Measurements from ENCODE around the gene PTCD1. TPM values are rescaled to one million over a fixed set of nuclear protein-coding genes. Genes with fewer than 3 reads are reported as not detected.
A peak's percentile ranks its signal among the peaks of the same experiment; 100 is the strongest.

Gene PTCD1
- total and polyA plus RNA-seq, 10 donors, result 2.1 to 17.5 (median 5.3) TPM

DNA sequence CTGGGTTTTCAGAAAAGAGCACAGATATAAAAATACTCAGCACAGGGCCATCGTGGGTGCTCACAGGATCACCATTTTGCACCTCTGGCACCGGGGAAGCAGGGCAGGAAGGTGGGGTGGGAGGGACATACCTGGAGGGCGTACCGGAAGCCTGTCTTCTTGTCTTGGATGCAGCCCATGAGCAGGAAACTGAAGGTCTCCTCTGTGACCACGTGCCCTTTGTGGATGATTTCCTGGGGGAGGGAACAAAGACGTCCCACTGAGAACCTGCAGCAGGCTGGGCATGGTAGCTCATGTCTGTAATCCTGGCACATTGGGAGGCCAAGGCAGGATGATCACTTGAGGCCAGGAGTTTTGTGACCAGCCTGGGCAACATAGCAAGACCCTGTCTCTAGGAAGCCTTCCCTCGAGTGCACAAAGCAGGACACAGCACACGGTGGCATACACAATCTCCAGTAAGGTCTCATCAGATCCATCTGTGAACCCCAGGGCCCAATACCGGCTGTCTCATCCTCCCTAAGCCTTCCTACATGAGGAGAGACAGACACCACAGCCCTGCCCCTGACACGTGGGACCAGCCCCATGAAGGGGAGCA is 9.5 kb downstream of the PTCD1 start:
- Histone ChIP-seq H3K4me3 (no peak overlapping the region), H3K9me3 (no peaks in the 10 kb centered on the region), H3K4me1 (no peaks in the 10 kb centered on the region), H3K36me3 (peaks cover 3 to 94% (median 68%) of the 10 kb centered on the region in 6 donors), H3K27me3 (replicated peaks in 1 of 7) (no peaks in the 10 kb centered on the region), H3K27ac (no peak overlapping the region)
- WGBS, 5 donors, result 73 to 88% (median 84%) methylated on average over 7 to 10 of the region's 10 CpGs
- TF ChIP-seq POLR2AphosphoS5 (IDR thresholded peaks at IDR 0.05) (no peak), CTCF (IDR thresholded peaks at IDR 0.05 in 8 of 11, conservative IDR thresholded peaks at IDR 0.05 in 3 of 11) (no peak), POLR2A (IDR thresholded peaks at IDR 0.05) (no peak)
- no peak for DNase-seq
- intact Hi-C loops (cut with DNase I; ENCODE audit: low total_unique reads), result no loop called here

GRCh38 chr7:99424932-99425730 is 13.5 kb downstream of the PTCD1 start:
- DNase-seq, result no peak
- no peaks in the 10 kb centered on the region for H3K27me3 ChIP-seq (replicated peaks in 1 of 7)
- TF ChIP-seq POLR2A (IDR thresholded peaks at IDR 0.05), result no peak
- TF ChIP-seq POLR2AphosphoS5 (IDR thresholded peaks at IDR 0.05), result peak in 1 of 3 donors; percentile 16
- H3K9me3 ChIP-seq, result no peaks in the 10 kb centered on the region
- intact Hi-C loops (cut with DNase I; ENCODE audit: low total_unique reads), result no loop called here
- H3K4me1 ChIP-seq, result no peaks in the 10 kb centered on the region
- peaks cover 0 to 94% (median 65%) of the 10 kb centered on the region in 6 donors for H3K36me3 ChIP-seq
- H3K4me3 ChIP-seq, result no peak overlapping the region
- 90 to 98% (median 95%) methylated on average over 13 to 24 of the region's 24 CpGs for WGBS, 5 donors
- H3K27ac ChIP-seq, result no peak overlapping the region

- no peaks in the 10 kb centered on the region for H3K27me3 ChIP-seq (replicated peaks in 1 of 7)
- no peak for DNase-seq
- intact Hi-C loops (cut with DNase I; ENCODE audit: low total_unique reads), result no loop called here
- H3K27ac ChIP-seq, result no peak overlapping the region
- no peaks in the 10 kb centered on the region for H3K4me1 ChIP-seq
- TF ChIP-seq POLR2A (IDR thresholded peaks at IDR 0.05) (no peak), POLR2AphosphoS5 (IDR thresholded peaks at IDR 0.05) (no peak)
- peaks cover 0 to 95% (median 71%) of the 10 kb centered on the region in 6 donors for H3K36me3 ChIP-seq
- 84 to 94% (median 88%) methylated on average over 5 of the region's 5 CpGs for WGBS, 5 donors
- H3K9me3 ChIP-seq, result no peaks in the 10 kb centered on the region
- no peak overlapping the region for H3K4me3 ChIP-seq
Measured at GRCh38 chr7:99422625-99423024, 16.0 kb downstream of the PTCD1 start.

DNA sequence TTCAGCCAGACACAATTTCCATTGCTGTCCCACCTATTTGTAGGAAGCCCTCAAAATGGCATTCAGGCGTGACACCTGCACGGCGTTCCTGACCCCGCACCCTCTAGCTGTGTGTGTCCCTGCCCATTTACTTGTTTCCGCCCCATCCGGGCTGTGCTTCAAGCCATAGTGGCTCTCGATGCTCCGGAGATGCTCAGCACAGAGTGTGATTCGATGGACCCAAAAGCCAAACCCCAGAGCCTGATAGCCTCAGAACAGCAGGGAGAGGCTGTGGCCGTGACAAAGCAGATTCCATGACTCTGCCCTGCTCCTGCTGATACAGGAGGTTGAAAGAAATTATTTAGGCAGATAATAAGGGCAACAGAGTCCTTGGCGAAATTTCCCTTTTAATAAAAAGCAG is 16.4 kb downstream of the PTCD1 start:
- no peaks in the 10 kb centered on the region for H3K4me1 ChIP-seq
- H3K9me3 ChIP-seq, result no peaks in the 10 kb centered on the region
- H3K4me3 ChIP-seq, result no peak overlapping the region
- H3K27me3 ChIP-seq (replicated peaks in 1 of 7), result no peaks in the 10 kb centered on the region
- H3K27ac ChIP-seq, result no peak overlapping the region
- TF ChIP-seq POLR2AphosphoS5 (IDR thresholded peaks at IDR 0.05), result no peak
- TF ChIP-seq CTCF (IDR thresholded peaks at IDR 0.05 in 8 of 11, conservative IDR thresholded peaks at IDR 0.05 in 3 of 11), result no peak
- TF ChIP-seq POLR2A (IDR thresholded peaks at IDR 0.05), result no peak
- intact Hi-C loops (cut with DNase I; ENCODE audit: low total_unique reads), result no loop called here
- H3K36me3 ChIP-seq, result peaks cover 0 to 97% (median 75%) of the 10 kb centered on the region in 6 donors
- no peak for DNase-seq
- 91 to 96% (median 94%) methylated on average over 11 of the region's 11 CpGs for WGBS, 5 donors

DNA sequence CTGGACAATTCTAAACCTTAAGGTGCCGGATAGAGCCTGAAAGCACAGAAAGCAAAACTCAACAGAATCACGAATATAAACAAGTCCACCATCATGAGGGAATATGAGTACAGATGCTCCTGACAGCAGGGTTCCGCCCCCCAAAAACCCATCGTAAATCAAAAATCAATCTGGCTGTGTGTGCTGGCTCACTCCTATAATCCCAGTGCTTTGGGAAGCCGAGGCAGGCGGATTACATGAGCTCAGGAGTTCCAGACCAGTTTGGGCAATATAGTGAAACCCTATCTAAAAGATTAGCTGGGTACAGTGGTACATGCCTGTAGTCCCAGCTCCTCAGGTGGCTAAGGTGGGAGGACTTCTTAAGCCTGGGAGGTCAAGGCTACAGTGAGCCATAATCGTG is 17.6 kb downstream of the PTCD1 start:
- Histone ChIP-seq H3K27me3 (replicated peaks in 1 of 7) (no peaks in the 10 kb centered on the region), H3K27ac (no peak overlapping the region), H3K9me3 (no peaks in the 10 kb centered on the region), H3K4me3 (no peak overlapping the region), H3K4me1 (no peaks in the 10 kb centered on the region), H3K36me3 (peaks cover 0 to 100% (median 87%) of the 10 kb centered on the region in 6 donors)
- TF ChIP-seq POLR2A (IDR thresholded peaks at IDR 0.05), result no peak
- no peak for TF ChIP-seq POLR2AphosphoS5 (IDR thresholded peaks at IDR 0.05)
- TF ChIP-seq CTCF (IDR thresholded peaks at IDR 0.05 in 8 of 11, conservative IDR thresholded peaks at IDR 0.05 in 3 of 11), result no peak
- intact Hi-C loops (cut with DNase I; ENCODE audit: low total_unique reads), result no loop called here
- no peak for DNase-seq
- 91 to 94% (median 93%) methylated on average over 7 of the region's 7 CpGs for WGBS, 5 donors

Measured in spleen (tissue), 11 donors.